Neutrophil (primary cell): ENCODE measurements around the gene LIPE.

Experiments
- H3K27ac ChIP-seq: fragments of 200-600 bp; sonication (generic); 2 replicates; pipeline ENCODE4 v1.5.1; 2016; ENCODE audit warnings: mild to moderate bottlenecking, moderate library complexity
- H3K27me3 ChIP-seq: fragments of 200-600 bp; sonication (generic); 2 replicates; pipeline ENCODE4 v1.6.0; 2016; ENCODE audit warnings: mild to moderate bottlenecking
- H3K36me3 ChIP-seq: fragments of 200-600 bp; sonication (generic); 2 replicates; pipeline ENCODE4 v1.5.1; 2017
- H3K4me1 ChIP-seq, 2 experiments: fragments of 200-600 bp in 1 of 2; sonication (generic) in 1 of 2; 1 replicate in 1 of 2; 2 replicates in 1 of 2; pipeline versions ENCODE4 v1.5.1 to v1.6.1; 2013 to 2016; ENCODE audit warnings: low read depth in 1 of 2, low read length in 1 of 2, mild to moderate bottlenecking in 1 of 2, moderate library complexity in 1 of 2; ENCODE audit not compliant: control insufficient read depth in 1 of 2, insufficient read depth in 1 of 2
- H3K4me3 ChIP-seq, 2 experiments: fragments of 200-600 bp in 1 of 2; sonication (generic) in 1 of 2; 1 replicate in 1 of 2; 2 replicates in 1 of 2; pipeline ENCODE4 v1.5.1; 2013 to 2016; ENCODE audit warnings: low read depth in 1 of 2, low read length in 1 of 2, mild to moderate bottlenecking in 1 of 2, moderate library complexity in 1 of 2
- H3K9me3 ChIP-seq: fragments of 200-600 bp; sonication (generic); 2 replicates; pipeline ENCODE4 v1.5.1; 2016
- CTCF ChIP-seq: fragments of 200-600 bp; sonication (generic); IDR thresholded peaks from 2 replicates; pipeline ENCODE4 v1.5.1; 2016; ENCODE audit warnings: antibody characterized with exemption

LIPE gene

GRCh38 chr19:42441049-42441445 is 13.9 kb upstream of the LIPE start:
- no peak for TF ChIP-seq CTCF
- H3K27ac ChIP-seq = peak overlapping the region; percentile 58

GRCh38 chr19:42440357-42441048 is 13.3 kb upstream of the LIPE start:
- no peaks in the 10 kb centered on the region for H3K36me3 ChIP-seq
- no peaks in the 10 kb centered on the region for H3K27me3 ChIP-seq
- no peaks in the 10 kb centered on the region for H3K9me3 ChIP-seq
- peak; percentile 86 for TF ChIP-seq CTCF
- no peak overlapping the region for H3K4me3 ChIP-seq
- peak overlapping the region; percentile 58 for H3K27ac ChIP-seq
- H3K4me1 ChIP-seq = peaks cover 30 to 37% of the 10 kb centered on the region in 2 experiments

More at GRCh38 chr19:42441049-42441445, 13.9 kb upstream of the LIPE start:
- Histone ChIP-seq H3K4me1 (peaks cover 30 to 37% of the 10 kb centered on the region in 2 experiments), H3K9me3 (no peaks in the 10 kb centered on the region), H3K27me3 (no peaks in the 10 kb centered on the region), H3K4me3 (no peak overlapping the region), H3K36me3 (no peaks in the 10 kb centered on the region)

- TF ChIP-seq CTCF = no peak
- H3K4me3 ChIP-seq = no peak overlapping the region
- H3K9me3 ChIP-seq = no peaks in the 10 kb centered on the region
- H3K27me3 ChIP-seq = no peaks in the 10 kb centered on the region
- no peaks in the 10 kb centered on the region for H3K36me3 ChIP-seq
- peaks cover 8 to 13% of the 10 kb centered on the region in 2 experiments for H3K4me1 ChIP-seq
- H3K27ac ChIP-seq = no peak overlapping the region
These were observed 8.8 kb upstream of the LIPE start for GRCh38 chr19:42436006-42436405.

- no peak for TF ChIP-seq CTCF
- H3K4me3 ChIP-seq = no peak overlapping the region
- no peak overlapping the region for H3K27ac ChIP-seq
- no peaks in the 10 kb centered on the region for H3K27me3 ChIP-seq
- no peaks in the 10 kb centered on the region for H3K9me3 ChIP-seq
- peaks cover 1 to 6% of the 10 kb centered on the region in 2 experiments for H3K4me1 ChIP-seq
- no peaks in the 10 kb centered on the region for H3K36me3 ChIP-seq
These were observed 8.1 kb upstream of the LIPE start for GRCh38 chr19:42435316-42435715.

GRCh38 chr19:42433503-42434260 is 6.5 kb upstream of the LIPE start:
- no peaks in the 10 kb centered on the region for H3K27me3 ChIP-seq
- no peak overlapping the region for H3K27ac ChIP-seq
- no peak overlapping the region for H3K4me3 ChIP-seq
- H3K36me3 ChIP-seq = no peaks in the 10 kb centered on the region
- H3K9me3 ChIP-seq = no peaks in the 10 kb centered on the region
- peaks cover 0 to 3% of the 10 kb centered on the region in 2 experiments for H3K4me1 ChIP-seq
- peak; percentile 52 for TF ChIP-seq CTCF
